WTC11 (cell line): ENCODE results near the gene COL19A1. TPM values are rescaled to one million over a fixed set of nuclear protein-coding genes. Genes with fewer than 3 reads are reported as not detected.

Source experiments
- ATAC-seq: fragments of 200-7000 bp; cut with Tn5 transposase; 2 replicates; pipeline ENCODE4 v1.10.0; 2021; ENCODE audit warnings: mild to moderate bottlenecking, moderate library complexity
- CTCF ChIA-PET: fragments of 300-600 bp; sonication (Branson Sonifier 250); formaldehyde crosslinking; loops from one replicate; lab custom pipeline; 2021; ENCODE audit warnings: antibody characterized with exemption; lab: Charles Lee
- POLR2A ChIA-PET: fragments of 350-600 bp; sonication (Branson Sonifier 250); formaldehyde crosslinking; loops from one replicate; lab custom pipeline; 2021; ENCODE audit warnings: antibody characterized with exemption; lab: Charles Lee
- DNase-seq: peaks from one replicate; pipeline ENCODE4 v3.0.0; 2021; ENCODE audit warnings: low spot score
- H3K27ac Mint-ChIP-seq: 2 replicates; pipeline ENCODE4 v1.8.0; 2021; ENCODE audit warnings: mixed read lengths
- H3K27me3 Mint-ChIP-seq: 2 replicates; pipeline ENCODE4 v1.8.0; 2021; ENCODE audit warnings: low read depth, mild to moderate bottlenecking, moderate library complexity, mixed read lengths
- H3K36me3 Mint-ChIP-seq: 2 replicates; pipeline ENCODE4 v1.8.0; 2021; ENCODE audit warnings: mixed read lengths
- H3K4me1 Mint-ChIP-seq: 2 replicates; pipeline ENCODE4 v1.8.0; 2022; ENCODE audit warnings: mixed read lengths
- H3K4me3 Mint-ChIP-seq: 2 replicates; pipeline ENCODE4 v1.8.0; 2021; ENCODE audit warnings: mild to moderate bottlenecking, moderate library complexity, mixed read lengths
- H3K9me3 Mint-ChIP-seq: 2 replicates; pipeline ENCODE4 v1.8.0; 2021; ENCODE audit warnings: mixed read lengths
- ELF4 ChIP-seq: sonication (generic); formaldehyde crosslinking; IDR thresholded peaks from 2 replicates; pipeline ENCODE4 v1.8.1; 2022; ENCODE audit warnings: low read depth, mild to moderate bottlenecking, moderate library complexity, missing genetic modification reagents
- GTF2I ChIP-seq: fragments of 250-450 bp; sonication (Bioruptor Pico); conservative IDR thresholded peaks from 2 replicates; pipeline ENCODE4 v1.4.0; 2021; ENCODE audit warnings: mild to moderate bottlenecking
- NFE2L1 ChIP-seq: sonication (generic); formaldehyde crosslinking; IDR thresholded peaks from 2 replicates; pipeline ENCODE4 v1.8.1; 2023; ENCODE audit warnings: missing genetic modification reagents
- total RNA-seq: library from RNA; stranded (reverse); gene quantifications from 3 replicates; pipeline ENCODE4 v1.2.3, GENCODE V29; 2021
- TF ChIP-seq, protein P1 (sequence below): sonication (generic); formaldehyde crosslinking; IDR thresholded peaks from 2 replicates; pipeline ENCODE4 v1.8.1; 2022; ENCODE audit warnings: low read depth, missing genetic modification reagents, borderline replicate concordance
- TF ChIP-seq, protein P2 (sequence below): fragments of 200-600 bp; IDR thresholded peaks from 2 replicates; pipeline ENCODE4 v1.8.0; 2022; ENCODE audit warnings: antibody characterized with exemption
- TF ChIP-seq, protein P3 (sequence below): fragments of 250-450 bp; sonication (Bioruptor Pico); IDR thresholded peaks from 2 replicates; pipeline ENCODE4 v1.8.0; 2021; ENCODE audit warnings: mild to moderate bottlenecking
- TF ChIP-seq, protein P4 (sequence below): sonication (generic); formaldehyde crosslinking; IDR thresholded peaks from 2 replicates; pipeline ENCODE4 v1.8.1; 2023; ENCODE audit warnings: mild to moderate bottlenecking, missing genetic modification reagents, moderate library complexity
- TF ChIP-seq, protein P5 (sequence below): sonication (generic); formaldehyde crosslinking; IDR thresholded peaks from 2 replicates; pipeline ENCODE4 v1.8.0; 2022; ENCODE audit warnings: missing genetic modification reagents
- TF ChIP-seq, protein P6 (sequence below): sonication (generic); formaldehyde crosslinking; IDR thresholded peaks from 2 replicates; pipeline ENCODE4 v1.8.1; 2022; ENCODE audit warnings: mild to moderate bottlenecking, moderate library complexity, missing genetic modification reagents

The COL19A1 gene
- total RNA-seq, 1 experiment from 2014 or later = not detected

DNA sequence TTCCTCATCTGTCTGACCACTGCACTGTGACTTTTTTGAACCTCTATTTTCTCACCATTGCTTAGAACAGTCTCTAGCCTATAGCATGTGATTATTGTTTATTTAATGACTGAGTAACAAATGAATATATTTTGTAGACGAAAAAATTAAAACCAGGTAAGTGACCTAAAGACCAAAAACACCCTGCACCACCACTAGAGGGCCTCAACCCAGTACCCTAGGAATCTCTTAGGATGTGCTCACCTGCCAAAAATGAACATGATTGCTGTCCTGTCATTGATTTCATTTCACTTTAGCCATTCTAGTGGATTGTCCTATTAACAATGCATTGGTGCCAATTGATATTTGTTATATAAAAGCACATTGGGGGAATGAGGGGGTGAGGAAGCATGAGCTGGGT is 237.4 kb downstream of the COL19A1 start:
- peaks cover 11% of the 10 kb centered on the region for H3K4me1 Mint-ChIP-seq
- DNase-seq (peak; percentile 23), ATAC-seq (peak; percentile 66)
- TF ChIP-seq, protein P1, sequence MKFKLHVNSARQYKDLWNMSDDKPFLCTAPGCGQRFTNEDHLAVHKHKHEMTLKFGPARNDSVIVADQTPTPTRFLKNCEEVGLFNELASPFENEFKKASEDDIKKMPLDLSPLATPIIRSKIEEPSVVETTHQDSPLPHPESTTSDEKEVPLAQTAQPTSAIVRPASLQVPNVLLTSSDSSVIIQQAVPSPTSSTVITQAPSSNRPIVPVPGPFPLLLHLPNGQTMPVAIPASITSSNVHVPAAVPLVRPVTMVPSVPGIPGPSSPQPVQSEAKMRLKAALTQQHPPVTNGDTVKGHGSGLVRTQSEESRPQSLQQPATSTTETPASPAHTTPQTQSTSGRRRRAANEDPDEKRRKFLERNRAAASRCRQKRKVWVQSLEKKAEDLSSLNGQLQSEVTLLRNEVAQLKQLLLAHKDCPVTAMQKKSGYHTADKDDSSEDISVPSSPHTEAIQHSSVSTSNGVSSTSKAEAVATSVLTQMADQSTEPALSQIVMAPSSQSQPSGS (CRISPR knock-in tag) = no peak
- TF ChIP-seq ELF4 (CRISPR knock-in tag) = no peak
- TF ChIP-seq, protein P2, sequence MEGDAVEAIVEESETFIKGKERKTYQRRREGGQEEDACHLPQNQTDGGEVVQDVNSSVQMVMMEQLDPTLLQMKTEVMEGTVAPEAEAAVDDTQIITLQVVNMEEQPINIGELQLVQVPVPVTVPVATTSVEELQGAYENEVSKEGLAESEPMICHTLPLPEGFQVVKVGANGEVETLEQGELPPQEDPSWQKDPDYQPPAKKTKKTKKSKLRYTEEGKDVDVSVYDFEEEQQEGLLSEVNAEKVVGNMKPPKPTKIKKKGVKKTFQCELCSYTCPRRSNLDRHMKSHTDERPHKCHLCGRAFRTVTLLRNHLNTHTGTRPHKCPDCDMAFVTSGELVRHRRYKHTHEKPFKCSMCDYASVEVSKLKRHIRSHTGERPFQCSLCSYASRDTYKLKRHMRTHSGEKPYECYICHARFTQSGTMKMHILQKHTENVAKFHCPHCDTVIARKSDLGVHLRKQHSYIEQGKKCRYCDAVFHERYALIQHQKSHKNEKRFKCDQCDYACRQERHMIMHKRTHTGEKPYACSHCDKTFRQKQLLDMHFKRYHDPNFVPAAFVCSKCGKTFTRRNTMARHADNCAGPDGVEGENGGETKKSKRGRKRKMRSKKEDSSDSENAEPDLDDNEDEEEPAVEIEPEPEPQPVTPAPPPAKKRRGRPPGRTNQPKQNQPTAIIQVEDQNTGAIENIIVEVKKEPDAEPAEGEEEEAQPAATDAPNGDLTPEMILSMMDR = peak; percentile 81
- TF ChIP-seq NFE2L1 (CRISPR knock-in tag) = no peak
- CTCF ChIA-PET = interaction anchor here (1.4 to 1.5 kb wide), 3 partner anchors 13 to 238 kb away, joined by 3 to 4 read pairs (median 3); no protein-coding TSS in a partner anchor
- no peaks in the 10 kb centered on the region for H3K9me3 Mint-ChIP-seq
- H3K36me3 Mint-ChIP-seq = no peaks in the 10 kb centered on the region
- no peaks in the 10 kb centered on the region for H3K27me3 Mint-ChIP-seq
- H3K27ac Mint-ChIP-seq = no peak overlapping the region
- no peak overlapping the region for H3K4me3 Mint-ChIP-seq
- POLR2A ChIA-PET = no interaction called here

DNA sequence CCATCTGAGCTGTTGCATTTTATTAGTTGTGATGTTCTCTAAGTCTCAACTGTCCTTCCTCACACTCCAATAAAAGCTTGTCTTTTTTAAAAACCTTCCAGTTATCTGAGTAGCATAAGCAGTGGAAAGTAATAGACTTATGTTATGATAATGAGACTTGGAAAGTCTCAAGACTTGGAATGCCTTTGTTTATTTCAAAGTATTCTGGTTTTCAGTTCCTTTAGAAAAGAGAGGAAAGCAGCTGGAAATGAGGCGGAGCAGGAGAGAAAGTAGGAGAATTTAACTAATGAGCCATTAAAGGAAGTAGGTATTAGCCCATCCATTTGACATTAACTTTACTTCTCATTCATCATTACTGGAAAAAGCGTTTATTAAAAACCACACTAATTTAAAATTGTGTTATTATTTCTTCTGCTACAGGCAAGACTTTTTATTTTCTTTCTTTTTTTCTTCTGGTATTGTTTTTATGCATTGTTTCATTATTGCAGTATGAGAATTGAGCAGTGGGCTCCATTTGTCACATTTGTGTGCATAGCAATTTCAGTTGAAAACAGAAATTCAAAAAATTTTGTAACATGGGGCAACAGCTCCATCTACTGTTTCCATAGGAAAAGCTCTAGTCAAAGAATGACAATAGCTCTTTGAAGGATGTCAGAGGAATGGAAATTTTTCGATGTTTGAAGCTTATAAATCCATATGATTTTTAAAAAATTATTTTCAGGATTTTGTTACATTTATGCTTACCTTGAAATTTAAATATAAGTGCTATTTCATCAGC is 241.7 kb downstream of the COL19A1 start:
- POLR2A ChIA-PET = no interaction called here
- H3K27me3 Mint-ChIP-seq = no peaks in the 10 kb centered on the region
- H3K9me3 Mint-ChIP-seq = no peaks in the 10 kb centered on the region
- ATAC-seq (no peak; the same call in 1 of the 2 replicates), DNase-seq (no peak)
- CTCF ChIA-PET = interaction anchor here (0.6 to 3.3 kb wide), 16 partner anchors 9 to 1764 kb away, joined by 3 to 16 read pairs (median 4); partner anchors contain the start of genes COL19A1 and LMBRD1
- H3K4me3 Mint-ChIP-seq = no peak overlapping the region
- H3K36me3 Mint-ChIP-seq = no peaks in the 10 kb centered on the region
- TF ChIP-seq GTF2I = no peak
- TF ChIP-seq, protein P2 = peak; percentile 47
- peak overlapping the region; percentile 57; the same call in 1 of the 2 replicates for H3K27ac Mint-ChIP-seq
- peaks cover 11% of the 10 kb centered on the region for H3K4me1 Mint-ChIP-seq

DNA sequence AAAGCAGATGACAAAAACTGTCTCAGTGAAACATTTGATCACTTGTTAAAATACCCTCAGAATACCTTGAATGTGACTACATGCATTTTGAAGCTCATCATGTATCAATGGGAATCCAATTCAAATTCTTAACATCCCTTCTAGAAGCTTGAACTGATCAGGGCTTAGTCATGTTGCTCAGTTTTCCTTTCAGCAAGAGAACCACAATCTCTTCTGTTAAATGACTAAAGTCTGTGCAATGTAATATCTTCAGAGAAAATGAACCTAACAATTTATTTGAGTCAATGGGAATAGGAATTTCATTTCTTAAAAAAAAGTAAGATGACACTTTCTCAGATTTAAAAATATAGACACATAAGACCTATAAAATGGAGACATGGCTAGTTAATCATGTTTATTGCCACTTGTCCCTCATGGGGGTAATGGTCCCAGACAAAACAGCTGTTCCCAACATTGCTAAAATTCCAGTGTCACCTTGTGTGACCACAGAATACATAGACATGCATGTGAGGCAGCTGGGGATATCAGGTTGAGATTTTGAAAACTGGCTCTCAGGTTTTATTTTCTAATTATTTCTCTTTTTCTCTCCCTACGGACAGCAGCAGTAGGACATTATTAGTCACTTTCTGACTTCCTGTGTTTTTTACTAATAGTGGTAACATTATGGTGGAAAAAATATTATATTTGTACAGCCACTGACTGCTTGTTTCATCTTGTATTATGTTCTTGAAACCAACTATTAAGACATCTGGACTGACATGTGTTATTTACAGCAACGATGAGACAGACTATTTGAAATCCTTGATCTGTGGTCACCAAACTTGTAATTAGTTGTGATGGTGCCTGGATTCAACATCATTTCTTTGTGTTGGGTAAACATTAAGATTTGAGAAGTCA is 244.0 kb downstream of the COL19A1 start:
- ChIA-PET POLR2A (no interaction called here), CTCF (interaction anchor here (1.0 to 1.4 kb wide), 2 partner anchors 54 to 799 kb away, joined by 3 read pairs; no protein-coding TSS in a partner anchor)
- Mint-ChIP-seq H3K27ac (no peak overlapping the region), H3K4me1 (peaks cover 11% of the 10 kb centered on the region)
- DNase-seq = no peak
- TF ChIP-seq, protein P3, sequence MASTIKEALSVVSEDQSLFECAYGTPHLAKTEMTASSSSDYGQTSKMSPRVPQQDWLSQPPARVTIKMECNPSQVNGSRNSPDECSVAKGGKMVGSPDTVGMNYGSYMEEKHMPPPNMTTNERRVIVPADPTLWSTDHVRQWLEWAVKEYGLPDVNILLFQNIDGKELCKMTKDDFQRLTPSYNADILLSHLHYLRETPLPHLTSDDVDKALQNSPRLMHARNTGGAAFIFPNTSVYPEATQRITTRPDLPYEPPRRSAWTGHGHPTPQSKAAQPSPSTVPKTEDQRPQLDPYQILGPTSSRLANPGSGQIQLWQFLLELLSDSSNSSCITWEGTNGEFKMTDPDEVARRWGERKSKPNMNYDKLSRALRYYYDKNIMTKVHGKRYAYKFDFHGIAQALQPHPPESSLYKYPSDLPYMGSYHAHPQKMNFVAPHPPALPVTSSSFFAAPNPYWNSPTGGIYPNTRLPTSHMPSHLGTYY (CRISPR knock-in tag) = no peak
- TF ChIP-seq, protein P4, sequence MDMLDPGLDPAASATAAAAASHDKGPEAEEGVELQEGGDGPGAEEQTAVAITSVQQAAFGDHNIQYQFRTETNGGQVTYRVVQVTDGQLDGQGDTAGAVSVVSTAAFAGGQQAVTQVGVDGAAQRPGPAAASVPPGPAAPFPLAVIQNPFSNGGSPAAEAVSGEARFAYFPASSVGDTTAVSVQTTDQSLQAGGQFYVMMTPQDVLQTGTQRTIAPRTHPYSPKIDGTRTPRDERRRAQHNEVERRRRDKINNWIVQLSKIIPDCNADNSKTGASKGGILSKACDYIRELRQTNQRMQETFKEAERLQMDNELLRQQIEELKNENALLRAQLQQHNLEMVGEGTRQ = no peak
- TF ChIP-seq, protein P5, sequence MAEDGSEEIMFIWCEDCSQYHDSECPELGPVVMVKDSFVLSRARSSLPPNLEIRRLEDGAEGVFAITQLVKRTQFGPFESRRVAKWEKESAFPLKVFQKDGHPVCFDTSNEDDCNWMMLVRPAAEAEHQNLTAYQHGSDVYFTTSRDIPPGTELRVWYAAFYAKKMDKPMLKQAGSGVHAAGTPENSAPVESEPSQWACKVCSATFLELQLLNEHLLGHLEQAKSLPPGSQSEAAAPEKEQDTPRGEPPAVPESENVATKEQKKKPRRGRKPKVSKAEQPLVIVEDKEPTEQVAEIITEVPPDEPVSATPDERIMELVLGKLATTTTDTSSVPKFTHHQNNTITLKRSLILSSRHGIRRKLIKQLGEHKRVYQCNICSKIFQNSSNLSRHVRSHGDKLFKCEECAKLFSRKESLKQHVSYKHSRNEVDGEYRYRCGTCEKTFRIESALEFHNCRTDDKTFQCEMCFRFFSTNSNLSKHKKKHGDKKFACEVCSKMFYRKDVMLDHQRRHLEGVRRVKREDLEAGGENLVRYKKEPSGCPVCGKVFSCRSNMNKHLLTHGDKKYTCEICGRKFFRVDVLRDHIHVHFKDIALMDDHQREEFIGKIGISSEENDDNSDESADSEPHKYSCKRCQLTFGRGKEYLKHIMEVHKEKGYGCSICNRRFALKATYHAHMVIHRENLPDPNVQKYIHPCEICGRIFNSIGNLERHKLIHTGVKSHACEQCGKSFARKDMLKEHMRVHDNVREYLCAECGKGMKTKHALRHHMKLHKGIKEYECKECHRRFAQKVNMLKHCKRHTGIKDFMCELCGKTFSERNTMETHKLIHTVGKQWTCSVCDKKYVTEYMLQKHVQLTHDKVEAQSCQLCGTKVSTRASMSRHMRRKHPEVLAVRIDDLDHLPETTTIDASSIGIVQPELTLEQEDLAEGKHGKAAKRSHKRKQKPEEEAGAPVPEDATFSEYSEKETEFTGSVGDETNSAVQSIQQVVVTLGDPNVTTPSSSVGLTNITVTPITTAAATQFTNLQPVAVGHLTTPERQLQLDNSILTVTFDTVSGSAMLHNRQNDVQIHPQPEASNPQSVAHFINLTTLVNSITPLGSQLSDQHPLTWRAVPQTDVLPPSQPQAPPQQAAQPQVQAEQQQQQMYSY = no peak
- TF ChIP-seq, protein P6, sequence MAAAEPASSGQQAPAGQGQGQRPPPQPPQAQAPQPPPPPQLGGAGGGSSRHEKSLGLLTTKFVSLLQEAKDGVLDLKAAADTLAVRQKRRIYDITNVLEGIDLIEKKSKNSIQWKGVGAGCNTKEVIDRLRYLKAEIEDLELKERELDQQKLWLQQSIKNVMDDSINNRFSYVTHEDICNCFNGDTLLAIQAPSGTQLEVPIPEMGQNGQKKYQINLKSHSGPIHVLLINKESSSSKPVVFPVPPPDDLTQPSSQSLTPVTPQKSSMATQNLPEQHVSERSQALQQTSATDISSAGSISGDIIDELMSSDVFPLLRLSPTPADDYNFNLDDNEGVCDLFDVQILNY (CRISPR knock-in tag) = no peak
- TF ChIP-seq, all 79 proteins: peak for 0
- H3K9me3 Mint-ChIP-seq = no peaks in the 10 kb centered on the region
- H3K36me3 Mint-ChIP-seq = no peaks in the 10 kb centered on the region
- no peaks in the 10 kb centered on the region for H3K27me3 Mint-ChIP-seq
- ATAC-seq = no peak
- H3K4me3 Mint-ChIP-seq = no peak overlapping the region
